HEK293T (cell line): ENCODE data around the gene SBF1.

ENCODE experiments used
- BHLHE40 ChIP-seq: fragments of 450-650 bp; IDR thresholded peaks from 2 replicates; pipeline ENCODE4 v1.6.1; 2016; ENCODE audit warnings: mild to moderate bottlenecking, moderate library complexity, borderline replicate concordance
- CTBP1 ChIP-seq: fragments of 450-650 bp; IDR thresholded peaks from 2 replicates; pipeline ENCODE4 v1.6.1; 2016; ENCODE audit warnings: borderline replicate concordance
- HDGF ChIP-seq: fragments of 450-650 bp; IDR thresholded peaks from 2 replicates; pipeline ENCODE4 v1.6.1; 2017; ENCODE audit warnings: antibody characterized with exemption, borderline replicate concordance
- LEF1 ChIP-seq: fragments of 450-650 bp; IDR thresholded peaks from 2 replicates; pipeline ENCODE4 v1.6.1; 2017; ENCODE audit warnings: mild to moderate bottlenecking, borderline replicate concordance
- SUZ12 ChIP-seq: fragments of 450-650 bp; IDR thresholded peaks from 2 replicates; pipeline ENCODE4 v1.6.1; 2016; ENCODE audit warnings: mild to moderate bottlenecking
- TARDBP ChIP-seq: fragments of 450-650 bp; IDR thresholded peaks from 2 replicates; pipeline ENCODE4 v1.6.1; 2016
- ZNF384 ChIP-seq: fragments of 450-650 bp; IDR thresholded peaks from 2 replicates; pipeline ENCODE4 v1.6.1; 2016
- TF ChIP-seq, protein P1 (sequence below): fragments of 450-650 bp; IDR thresholded peaks from 2 replicates; pipeline ENCODE4 v1.6.1; 2016

DNA sequence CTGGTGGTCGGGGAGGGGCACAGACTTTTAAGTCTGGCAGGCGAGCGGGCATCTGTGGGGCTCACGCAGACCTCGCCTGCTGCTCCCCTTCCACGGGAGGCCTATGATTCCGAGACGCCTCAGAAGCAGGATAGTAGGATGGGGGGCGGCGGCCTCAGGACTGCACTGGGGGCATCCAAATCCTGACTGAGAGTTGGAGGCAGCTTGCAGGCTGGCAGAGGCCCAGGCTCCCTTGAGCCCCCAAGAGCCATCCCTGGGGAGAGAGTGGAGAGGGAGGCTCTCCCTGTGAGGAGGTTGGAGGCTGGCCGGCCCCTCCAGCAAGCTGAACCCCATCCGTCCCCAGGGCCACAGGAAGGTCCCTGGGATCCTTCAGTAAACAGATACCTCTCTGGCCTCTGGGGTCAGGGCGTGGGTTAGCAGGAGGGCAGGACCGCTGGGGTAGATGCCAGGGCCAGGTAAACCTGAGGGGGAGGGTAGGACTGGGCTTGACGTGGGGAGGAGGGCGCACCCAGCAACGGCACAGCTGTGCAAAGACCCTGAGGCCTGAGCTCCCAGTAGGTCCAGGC is 33.3 kb downstream of the SBF1 start:
- no peak for TF ChIP-seq HDGF
- TF ChIP-seq SUZ12: no peak
- TF ChIP-seq CTBP1: no peak
- TF ChIP-seq ZNF384: no peak
- TF ChIP-seq BHLHE40: no peak
- TF ChIP-seq, protein P1, sequence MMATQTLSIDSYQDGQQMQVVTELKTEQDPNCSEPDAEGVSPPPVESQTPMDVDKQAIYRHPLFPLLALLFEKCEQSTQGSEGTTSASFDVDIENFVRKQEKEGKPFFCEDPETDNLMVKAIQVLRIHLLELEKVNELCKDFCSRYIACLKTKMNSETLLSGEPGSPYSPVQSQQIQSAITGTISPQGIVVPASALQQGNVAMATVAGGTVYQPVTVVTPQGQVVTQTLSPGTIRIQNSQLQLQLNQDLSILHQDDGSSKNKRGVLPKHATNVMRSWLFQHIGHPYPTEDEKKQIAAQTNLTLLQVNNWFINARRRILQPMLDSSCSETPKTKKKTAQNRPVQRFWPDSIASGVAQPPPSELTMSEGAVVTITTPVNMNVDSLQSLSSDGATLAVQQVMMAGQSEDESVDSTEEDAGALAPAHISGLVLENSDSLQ: no peak
- TF ChIP-seq TARDBP: no peak
- no peak for TF ChIP-seq LEF1
